ENCODE measurements around the gene UNC80. TPM values are rescaled to one million over a fixed set of nuclear protein-coding genes. Genes with fewer than 3 reads are reported as not detected.

UNC80 gene
- polyA plus RNA-seq, 1 donor (not counting 4 experiments of a cell fraction or from before 2014, with no cell fraction given), result 0.13 TPM

DNA sequence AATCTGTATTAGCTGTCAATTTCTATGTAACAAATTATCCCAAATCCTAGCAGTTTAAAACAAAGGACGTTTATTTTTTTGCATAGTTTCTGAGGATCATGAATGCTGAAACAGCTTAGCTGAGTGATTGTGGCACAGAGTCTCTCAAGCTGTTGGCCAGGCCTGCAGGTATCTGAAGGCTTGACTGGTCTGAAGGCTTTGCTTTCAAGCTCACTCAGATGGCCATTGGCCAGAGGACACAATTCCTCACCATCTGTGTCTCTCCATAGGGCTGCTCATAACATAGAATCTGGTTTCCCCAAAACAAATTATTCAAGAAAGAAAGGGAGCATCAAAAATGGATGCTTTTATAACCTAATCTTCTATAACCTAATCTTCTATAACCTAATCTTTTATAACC lies 33.7 kb downstream of the UNC80 start:
- Histone ChIP-seq H3K36me3 (ENCODE audit: control insufficient read depth in 2 of 2, extremely low read depth in 1 of 2, insufficient read depth in 2 of 2, low read length in 2 of 2) (no peaks in the 10 kb centered on the region), H3K9me3 (ENCODE audit: control insufficient read depth, low read depth, low read length) (no peaks in the 10 kb centered on the region), H2AFZ (ENCODE audit: control insufficient read depth, low read length) (no peak overlapping the region), H3K4me2 (ENCODE audit: control insufficient read depth, extremely low read depth, insufficient read depth, low read depth, low read length) (no peak overlapping the region), H3K9me1 (ENCODE audit: control insufficient read depth, extremely low read depth, insufficient read depth, low read length) (no peaks in the 10 kb centered on the region), H4K20me1 (ENCODE audit: control insufficient read depth, extremely low read depth, insufficient read depth, low read length) (no peaks in the 10 kb centered on the region), H3K9ac (ENCODE audit: control insufficient read depth, extremely low read depth, insufficient read depth, low read length) (no peak overlapping the region), H3K27ac (ENCODE audit: control insufficient read depth, insufficient read depth, low read length) (no peak overlapping the region), H3K4me1 (ENCODE audit: control insufficient read depth, extremely low read depth, insufficient read depth, low read length) (no peaks in the 10 kb centered on the region), H3K4me3 (ENCODE audit: control insufficient read depth in 2 of 3, extremely low read depth in 1 of 3, insufficient read depth in 2 of 3, low read depth in 1 of 3, low read length in 3 of 3) (no peak overlapping the region), H3K27me3 (ENCODE audit: control insufficient read depth, extremely low read depth, insufficient read depth, low read length) (no peaks in the 10 kb centered on the region), H3K79me2 (ENCODE audit: control insufficient read depth, insufficient read depth, low read length) (no peaks in the 10 kb centered on the region)
- TF ChIP-seq, protein P1, sequence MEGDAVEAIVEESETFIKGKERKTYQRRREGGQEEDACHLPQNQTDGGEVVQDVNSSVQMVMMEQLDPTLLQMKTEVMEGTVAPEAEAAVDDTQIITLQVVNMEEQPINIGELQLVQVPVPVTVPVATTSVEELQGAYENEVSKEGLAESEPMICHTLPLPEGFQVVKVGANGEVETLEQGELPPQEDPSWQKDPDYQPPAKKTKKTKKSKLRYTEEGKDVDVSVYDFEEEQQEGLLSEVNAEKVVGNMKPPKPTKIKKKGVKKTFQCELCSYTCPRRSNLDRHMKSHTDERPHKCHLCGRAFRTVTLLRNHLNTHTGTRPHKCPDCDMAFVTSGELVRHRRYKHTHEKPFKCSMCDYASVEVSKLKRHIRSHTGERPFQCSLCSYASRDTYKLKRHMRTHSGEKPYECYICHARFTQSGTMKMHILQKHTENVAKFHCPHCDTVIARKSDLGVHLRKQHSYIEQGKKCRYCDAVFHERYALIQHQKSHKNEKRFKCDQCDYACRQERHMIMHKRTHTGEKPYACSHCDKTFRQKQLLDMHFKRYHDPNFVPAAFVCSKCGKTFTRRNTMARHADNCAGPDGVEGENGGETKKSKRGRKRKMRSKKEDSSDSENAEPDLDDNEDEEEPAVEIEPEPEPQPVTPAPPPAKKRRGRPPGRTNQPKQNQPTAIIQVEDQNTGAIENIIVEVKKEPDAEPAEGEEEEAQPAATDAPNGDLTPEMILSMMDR (optimal IDR thresholded peaks at IDR 0.05 in 1 of 3, IDR thresholded peaks at IDR 0.05 in 1 of 3, conservative IDR thresholded peaks at IDR 0.05 in 1 of 3; ENCODE audit: extremely low read depth in 1 of 3, insufficient read depth in 2 of 3, low read length in 3 of 3), result no peak
- TF ChIP-seq EZH2 (IDR thresholded peaks at IDR 0.05; ENCODE audit: low read length), result no peak
- DNase-seq (ENCODE audit: low read depth, low spot score), result no peak
- no peak for FAIRE-seq
- dilution Hi-C loops (cut with MboI; ENCODE audit: extremely low pct_ligation_motif_present, low sequenced_read_pairs), result no loop called here

GRCh38 chr2:209806318-209806717 lies 34.7 kb downstream of the UNC80 start:
- FAIRE-seq (no peak), DNase-seq (ENCODE audit: low read depth, low spot score) (no peak)
- Histone ChIP-seq H2AFZ (ENCODE audit: control insufficient read depth, low read length) (no peak overlapping the region), H3K9ac (ENCODE audit: control insufficient read depth, extremely low read depth, insufficient read depth, low read length) (no peak overlapping the region), H3K27ac (ENCODE audit: control insufficient read depth, insufficient read depth, low read length) (no peak overlapping the region), H3K9me1 (ENCODE audit: control insufficient read depth, extremely low read depth, insufficient read depth, low read length) (no peaks in the 10 kb centered on the region), H3K27me3 (ENCODE audit: control insufficient read depth, extremely low read depth, insufficient read depth, low read length) (no peaks in the 10 kb centered on the region), H3K4me1 (ENCODE audit: control insufficient read depth, extremely low read depth, insufficient read depth, low read length) (no peaks in the 10 kb centered on the region), H3K4me3 (ENCODE audit: control insufficient read depth in 2 of 3, extremely low read depth in 1 of 3, insufficient read depth in 2 of 3, low read depth in 1 of 3, low read length in 3 of 3) (no peak overlapping the region), H3K36me3 (ENCODE audit: control insufficient read depth in 2 of 2, extremely low read depth in 1 of 2, insufficient read depth in 2 of 2, low read length in 2 of 2) (no peaks in the 10 kb centered on the region), H3K79me2 (ENCODE audit: control insufficient read depth, insufficient read depth, low read length) (no peaks in the 10 kb centered on the region), H3K9me3 (ENCODE audit: control insufficient read depth, low read depth, low read length) (no peaks in the 10 kb centered on the region), H3K4me2 (ENCODE audit: control insufficient read depth, extremely low read depth, insufficient read depth, low read depth, low read length) (no peak overlapping the region), H4K20me1 (ENCODE audit: control insufficient read depth, extremely low read depth, insufficient read depth, low read length) (no peaks in the 10 kb centered on the region)
- dilution Hi-C loops (cut with MboI; ENCODE audit: extremely low pct_ligation_motif_present, low sequenced_read_pairs), result no loop called here
- TF ChIP-seq, protein P1 (optimal IDR thresholded peaks at IDR 0.05 in 1 of 3, IDR thresholded peaks at IDR 0.05 in 1 of 3, conservative IDR thresholded peaks at IDR 0.05 in 1 of 3; ENCODE audit: extremely low read depth in 1 of 3, insufficient read depth in 2 of 3, low read length in 3 of 3), result no peak

All from keratinocyte (primary cell).